Stimulated activated CD8-positive, alpha-beta memory T cell treated with anti-CD3 and anti-CD28 coated beads, Interleukin-12 subunit alpha, Interleukin-12 subunit beta, amount 100 ng/mL, for 1 hour (primary cell): ENCODE results near the gene STIMATE.

Source experiments
- DNase-seq: peaks from one replicate; pipeline ENCODE4 v3.0.0-alpha.2; 2020; ENCODE audit warnings: low read depth

STIMATE gene

GRCh38 chr3:52866427-52866826, 30.9 kb downstream of the STIMATE start:
- DNase-seq = no peak

- no peak for DNase-seq
Measured at GRCh38 chr3:52865994-52866393, 31.4 kb downstream of the STIMATE start.

- no peak for DNase-seq
Measured at GRCh38 chr3:52860424-52860768, 37.0 kb downstream of the STIMATE start.

GRCh38 chr3:52859686-52860423, 37.5 kb downstream of the STIMATE start:
- no peak for DNase-seq

- no peak for DNase-seq
Measured at GRCh38 chr3:52857864-52858263, 39.5 kb downstream of the STIMATE start.

- DNase-seq = no peak
Measured at GRCh38 chr3:52857133-52857532, 40.2 kb downstream of the STIMATE start.

GRCh38 chr3:52856666-52857065, 40.7 kb downstream of the STIMATE start:
- DNase-seq = no peak

- no peak for DNase-seq
Measured at GRCh38 chr3:52854013-52854412, 43.3 kb downstream of the STIMATE start.

- no peak for DNase-seq
Measured at GRCh38 chr3:52852419-52852818, 44.9 kb downstream of the STIMATE start.

- DNase-seq = no peak
Measured at GRCh38 chr3:52851348-52851747, 46.0 kb downstream of the STIMATE start.

- DNase-seq = no peak
Measured at GRCh38 chr3:52849656-52850055, 47.7 kb downstream of the STIMATE start.

GRCh38 chr3:52848617-52849016, 48.7 kb downstream of the STIMATE start:
- no peak for DNase-seq

- DNase-seq = no peak
Measured at GRCh38 chr3:52847726-52848125, 49.6 kb downstream of the STIMATE start.

- no peak for DNase-seq
Measured at GRCh38 chr3:52847241-52847640, 50.1 kb downstream of the STIMATE start.

- no peak for DNase-seq
Measured at GRCh38 chr3:52846432-52846965, 50.8 kb downstream of the STIMATE start.

GRCh38 chr3:52845691-52846431, 51.5 kb downstream of the STIMATE start:
- DNase-seq = no peak

- DNase-seq = no peak
Measured at GRCh38 chr3:52845157-52845556, 52.2 kb downstream of the STIMATE start.

GRCh38 chr3:52844290-52844975, 52.9 kb downstream of the STIMATE start:
- no peak for DNase-seq

- DNase-seq = no peak
Measured at GRCh38 chr3:52843881-52844280, 53.5 kb downstream of the STIMATE start.

GRCh38 chr3:52843108-52843865, 54.1 kb downstream of the STIMATE start:
- DNase-seq = no peak

GRCh38 chr3:52842424-52842823, 54.9 kb downstream of the STIMATE start:
- no peak for DNase-seq

GRCh38 chr3:52841981-52842340, 55.4 kb downstream of the STIMATE start:
- DNase-seq = no peak
